GM12878 (cell line): ENCODE data around the gene RPS16. TPM values are rescaled to one million over a fixed set of nuclear protein-coding genes. Genes with fewer than 3 reads are reported as not detected.
A peak's percentile ranks its signal among the peaks of the same experiment; 100 is the strongest.

Source experiments
- ATF7 ChIP-seq: fragments of 450-650 bp; IDR thresholded peaks from 2 replicates; pipeline ENCODE4 v1.6.1; 2016; ENCODE audit warnings: low read depth, mild to moderate bottlenecking
- BACH1 ChIP-seq: fragments of 450-650 bp; IDR thresholded peaks from 2 replicates; pipeline ENCODE4 v1.6.1; 2017; ENCODE audit warnings: mild to moderate bottlenecking, borderline replicate concordance
- BCL11A ChIP-seq: IDR thresholded peaks from 2 replicates; pipeline ENCODE4 v1.6.1; 2011; ENCODE audit warnings: low read depth, low read length
- CUX1 ChIP-seq: IDR thresholded peaks from 2 replicates; pipeline ENCODE4 v1.6.1; 2012; ENCODE audit warnings: improper control_type of control experiment, low read depth, low read length; ENCODE audit not compliant: insufficient replicate concordance
- ESRRA ChIP-seq: IDR thresholded peaks from 2 replicates; pipeline ENCODE4 v1.6.1; 2012; ENCODE audit warnings: mild to moderate bottlenecking, low read length, improper control_type of control experiment
- KLF5 ChIP-seq: fragments of 450-650 bp; IDR thresholded peaks from 2 replicates; pipeline ENCODE4 v1.6.1; 2014; ENCODE audit warnings: mild to moderate bottlenecking; ENCODE audit not compliant: partially characterized antibody
- POLR2A ChIP-seq: IDR thresholded peaks from 2 replicates; pipeline ENCODE4 v1.6.1; 2011; ENCODE audit warnings: low read depth, mild to moderate bottlenecking, low read length
- SRF ChIP-seq, 2 experiments: IDR thresholded peaks; 2 replicates each; pipeline ENCODE4 v1.6.1; 2011; ENCODE audit warnings: low read depth in 2 of 2, low read length in 2 of 2, mild to moderate bottlenecking in 1 of 2, moderate library complexity in 1 of 2
- TARDBP ChIP-seq: IDR thresholded peaks from 2 replicates; pipeline ENCODE4 v1.6.1; 2016; ENCODE audit warnings: borderline replicate concordance
- polyA plus RNA-seq, 11 experiments: library from polyadenylated mRNA; depleted of rRNA in 4 of 11; unstranded in 6 of 11; stranded (reverse) in 5 of 11; fragments of >200 nt; fragmentation: Nextera tagmentation in 4 of 11; fragmentation: Illumina TruSeq in 1 of 11; extraction: Ambion mirVana in 4 of 11; extraction: Trizol in 1 of 11; gene quantifications; 1 replicate in 1 of 11; 2 replicates in 10 of 11; pipeline versions ENCODE4 v1.2.1 to v1.2.3, GENCODE V29; 2011 to 2016; ENCODE audit warnings: inconsistent platforms in 2 of 11, missing spikeins in 2 of 11, low read depth in 1 of 11
- total RNA-seq, 4 experiments: library from RNA; depleted of rRNA in 3 of 4; stranded (reverse); fragments of >200 nt in 3 of 4; fragmentation: Illumina TruSeq in 1 of 4; extraction: Trizol in 1 of 4; gene quantifications; 2 replicates each; pipeline versions ENCODE4 v1.2.1 to v1.2.3, GENCODE V29; 2013 to 2021
- TF ChIP-seq, protein P1 (sequence below): IDR thresholded peaks from 2 replicates; pipeline ENCODE4 v1.6.1; 2011; ENCODE audit warnings: borderline replicate concordance, low read depth, mild to moderate bottlenecking, moderate library complexity, low read length; ENCODE audit not compliant: insufficient read depth, poor library complexity, severe bottlenecking

Gene RPS16
- total and polyA plus RNA-seq, 10 of the 15 experiments (the other 5 are each of a cell fraction or from before 2014, with no cell fraction given), result 148 to 4,810 (median 2,343) TPM

GRCh38 chr19:39398297-39398864 lies 37.4 kb downstream of the RPS16 start (continued):
- TF ChIP-seq CUX1 (no peak), ESRRA (no peak), BACH1 (0 out of 2 replicates have a peak, but pooled peaks have one; percentile 38), BCL11A (no peak), POLR2A (peak; percentile 28; the same call in 1 of the 2 replicates), TARDBP (no peak), KLF5 (no peak), ATF7 (no peak), SRF (IDR thresholded peaks at IDR 0.05; ENCODE audit: low read depth in 2 of 2, low read length in 2 of 2) (no peak)
- TF ChIP-seq, protein P1, sequence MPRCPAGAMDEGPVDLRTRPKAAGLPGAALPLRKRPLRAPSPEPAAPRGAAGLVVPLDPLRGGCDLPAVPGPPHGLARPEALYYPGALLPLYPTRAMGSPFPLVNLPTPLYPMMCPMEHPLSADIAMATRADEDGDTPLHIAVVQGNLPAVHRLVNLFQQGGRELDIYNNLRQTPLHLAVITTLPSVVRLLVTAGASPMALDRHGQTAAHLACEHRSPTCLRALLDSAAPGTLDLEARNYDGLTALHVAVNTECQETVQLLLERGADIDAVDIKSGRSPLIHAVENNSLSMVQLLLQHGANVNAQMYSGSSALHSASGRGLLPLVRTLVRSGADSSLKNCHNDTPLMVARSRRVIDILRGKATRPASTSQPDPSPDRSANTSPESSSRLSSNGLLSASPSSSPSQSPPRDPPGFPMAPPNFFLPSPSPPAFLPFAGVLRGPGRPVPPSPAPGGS, result peak; percentile 32
- TF ChIP-seq, all 136 proteins: peak for 21
